ENCODE data around the gene CREB3L2. TPM values are rescaled to one million over a fixed set of nuclear protein-coding genes. Genes with fewer than 3 reads are reported as not detected.

Gene CREB3L2
- total RNA-seq, 1 donor from 2014 or later: 12.5 TPM

GRCh38 chr7:137992104-137992549 lies 9.8 kb downstream of the CREB3L2 start:
- Histone ChIP-seq H3K9me3 (ENCODE audit: control insufficient read depth in 3 of 3, low read length in 3 of 3) (no peaks in the 10 kb centered on the region), H3K4me1 (ENCODE audit: control insufficient read depth in 3 of 3, insufficient read depth in 3 of 3, low read length in 3 of 3) (peaks cover 41 to 66% (median 41%) of the 10 kb centered on the region in 3 donors), H3K4me3 (ENCODE audit: low read length in 3 of 3) (no peak overlapping the region), H3K27ac (ENCODE audit: low read depth, low read length) (peak overlapping the region; percentile 72), H3K9ac (ENCODE audit: low read depth in 1 of 3, low read length in 3 of 3) (no peak overlapping the region), H3K27me3 (ENCODE audit: control insufficient read depth in 3 of 3, insufficient read depth in 3 of 3, low read length in 3 of 3) (no peaks in the 10 kb centered on the region), H3K36me3 (ENCODE audit: control insufficient read depth in 3 of 3, insufficient read depth in 3 of 3, low read length in 3 of 3) (no peaks in the 10 kb centered on the region)

DNA sequence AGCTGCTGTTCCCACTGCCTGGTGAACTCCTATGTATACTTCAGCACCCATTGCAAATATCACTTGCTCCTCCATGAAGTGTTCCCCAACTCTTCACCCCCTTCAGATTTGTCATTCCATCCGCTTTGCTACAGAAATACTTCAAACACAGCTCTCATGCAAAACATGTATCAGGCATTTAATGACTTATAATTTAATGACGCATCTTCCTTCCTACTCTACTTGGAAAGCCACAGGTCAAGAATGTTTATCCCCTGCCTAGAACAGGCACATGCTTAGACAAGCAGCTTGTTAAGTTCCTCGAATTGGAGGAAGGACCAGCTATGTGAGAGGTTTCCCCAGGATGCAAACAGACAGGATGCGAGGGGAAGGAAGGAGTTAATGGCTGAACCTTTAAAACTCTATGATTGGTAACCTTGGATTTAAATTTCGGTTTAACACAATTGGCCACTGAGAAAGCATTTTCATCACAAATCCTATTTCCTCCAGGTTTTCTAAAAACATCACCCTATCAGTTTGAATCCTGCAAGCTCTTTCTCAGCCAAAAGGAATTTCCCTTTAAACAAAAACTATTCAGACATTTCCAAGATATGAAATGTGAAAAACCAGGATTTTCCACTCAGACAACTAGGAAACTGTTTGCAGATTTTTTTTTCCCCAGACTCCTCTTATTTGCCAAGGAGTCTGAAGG lies 11.5 kb downstream of the CREB3L2 start:
- Histone ChIP-seq H3K4me1 (ENCODE audit: control insufficient read depth in 3 of 3, insufficient read depth in 3 of 3, low read length in 3 of 3) (peaks cover 40 to 70% (median 43%) of the 10 kb centered on the region in 3 donors), H3K36me3 (ENCODE audit: control insufficient read depth in 3 of 3, insufficient read depth in 3 of 3, low read length in 3 of 3) (no peaks in the 10 kb centered on the region), H3K4me3 (ENCODE audit: low read length in 3 of 3) (peak overlapping the region in 1 of 3 donors; percentile 45), H3K9me3 (ENCODE audit: control insufficient read depth in 3 of 3, low read length in 3 of 3) (no peaks in the 10 kb centered on the region), H3K27ac (ENCODE audit: low read depth, low read length) (peak overlapping the region; percentile 72), H3K9ac (ENCODE audit: low read depth in 1 of 3, low read length in 3 of 3) (no peak overlapping the region), H3K27me3 (ENCODE audit: control insufficient read depth in 3 of 3, insufficient read depth in 3 of 3, low read length in 3 of 3) (no peaks in the 10 kb centered on the region)

DNA sequence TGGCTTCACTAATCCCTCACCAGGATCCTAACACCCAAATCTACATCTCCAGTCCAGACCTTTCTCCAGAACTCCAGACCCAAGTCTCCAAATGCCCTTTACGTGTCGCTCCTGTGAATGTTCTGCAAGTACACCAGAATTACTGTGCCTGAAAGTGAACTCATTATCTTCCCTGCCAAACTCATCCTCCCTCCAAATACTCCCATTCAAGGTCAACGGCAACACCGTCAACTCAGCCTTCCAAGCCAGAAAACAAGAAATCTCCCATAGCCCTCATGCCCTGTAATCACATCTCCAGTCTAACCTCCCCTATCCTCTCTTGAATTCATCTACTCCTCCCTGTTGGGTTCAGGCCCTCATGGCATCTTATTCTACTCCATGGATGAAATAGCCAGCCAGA lies 12.3 kb downstream of the CREB3L2 start:
- Histone ChIP-seq H3K36me3 (ENCODE audit: control insufficient read depth in 3 of 3, insufficient read depth in 3 of 3, low read length in 3 of 3) (no peaks in the 10 kb centered on the region), H3K9me3 (ENCODE audit: control insufficient read depth in 3 of 3, low read length in 3 of 3) (no peaks in the 10 kb centered on the region), H3K9ac (ENCODE audit: low read depth in 1 of 3, low read length in 3 of 3) (no peak overlapping the region), H3K27me3 (ENCODE audit: control insufficient read depth in 3 of 3, insufficient read depth in 3 of 3, low read length in 3 of 3) (no peaks in the 10 kb centered on the region), H3K27ac (ENCODE audit: low read depth, low read length) (peak overlapping the region; percentile 72), H3K4me3 (ENCODE audit: low read length in 3 of 3) (peak overlapping the region in 1 of 3 donors; percentile 7), H3K4me1 (ENCODE audit: control insufficient read depth in 3 of 3, insufficient read depth in 3 of 3, low read length in 3 of 3) (peaks cover 45 to 78% (median 47%) of the 10 kb centered on the region in 3 donors)

- H3K4me1 ChIP-seq (ENCODE audit: control insufficient read depth in 3 of 3, insufficient read depth in 3 of 3, low read length in 3 of 3): peaks cover 47 to 78% (median 48%) of the 10 kb centered on the region in 3 donors
Measured at GRCh38 chr7:137989094-137989493, 12.8 kb downstream of the CREB3L2 start.

GRCh38 chr7:137987968-137988367 lies 13.9 kb downstream of the CREB3L2 start:
- Histone ChIP-seq H3K36me3 (ENCODE audit: control insufficient read depth in 3 of 3, insufficient read depth in 3 of 3, low read length in 3 of 3) (no peaks in the 10 kb centered on the region), H3K9ac (ENCODE audit: low read depth in 1 of 3, low read length in 3 of 3) (no peak overlapping the region), H3K4me3 (ENCODE audit: low read length in 3 of 3) (no peak overlapping the region), H3K27me3 (ENCODE audit: control insufficient read depth in 3 of 3, insufficient read depth in 3 of 3, low read length in 3 of 3) (no peaks in the 10 kb centered on the region), H3K9me3 (ENCODE audit: control insufficient read depth in 3 of 3, low read length in 3 of 3) (no peaks in the 10 kb centered on the region), H3K27ac (ENCODE audit: low read depth, low read length) (no peak overlapping the region), H3K4me1 (ENCODE audit: control insufficient read depth in 3 of 3, insufficient read depth in 3 of 3, low read length in 3 of 3) (peaks cover 54 to 81% (median 57%) of the 10 kb centered on the region in 3 donors)

More at GRCh38 chr7:137989094-137989493, 12.8 kb downstream of the CREB3L2 start:
- H3K4me3 ChIP-seq (ENCODE audit: low read length in 3 of 3): no peak overlapping the region
- H3K27me3 ChIP-seq (ENCODE audit: control insufficient read depth in 3 of 3, insufficient read depth in 3 of 3, low read length in 3 of 3): no peaks in the 10 kb centered on the region
- no peaks in the 10 kb centered on the region for H3K36me3 ChIP-seq (ENCODE audit: control insufficient read depth in 3 of 3, insufficient read depth in 3 of 3, low read length in 3 of 3)
- H3K9me3 ChIP-seq (ENCODE audit: control insufficient read depth in 3 of 3, low read length in 3 of 3): no peaks in the 10 kb centered on the region
- no peak overlapping the region for H3K9ac ChIP-seq (ENCODE audit: low read depth in 1 of 3, low read length in 3 of 3)
- peak overlapping the region; percentile 72 for H3K27ac ChIP-seq (ENCODE audit: low read depth, low read length)

DNA sequence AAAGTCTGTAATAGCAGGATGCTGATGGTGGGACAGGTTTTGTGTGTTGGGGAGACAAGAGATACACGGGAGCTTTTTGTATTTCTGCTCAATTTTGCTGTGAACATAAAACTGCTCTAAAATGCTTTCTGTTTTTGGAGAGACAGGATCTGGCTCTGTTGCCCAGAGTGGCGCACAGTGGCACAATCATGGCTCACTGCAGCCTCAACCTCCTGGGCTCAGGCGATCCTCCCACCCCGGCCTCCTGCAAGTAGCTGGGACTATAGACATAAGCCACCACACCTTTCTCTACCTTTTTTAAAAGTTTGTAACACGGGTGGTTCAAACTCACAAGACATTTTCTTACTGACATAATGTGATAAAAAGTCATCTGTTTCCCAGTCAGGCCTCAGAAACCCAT lies 14.3 kb downstream of the CREB3L2 start:
- H3K9me3 ChIP-seq (ENCODE audit: control insufficient read depth in 3 of 3, low read length in 3 of 3): no peaks in the 10 kb centered on the region
- H3K4me3 ChIP-seq (ENCODE audit: low read length in 3 of 3): no peak overlapping the region
- H3K9ac ChIP-seq (ENCODE audit: low read depth in 1 of 3, low read length in 3 of 3): no peak overlapping the region
- H3K27me3 ChIP-seq (ENCODE audit: control insufficient read depth in 3 of 3, insufficient read depth in 3 of 3, low read length in 3 of 3): no peaks in the 10 kb centered on the region
- no peaks in the 10 kb centered on the region for H3K36me3 ChIP-seq (ENCODE audit: control insufficient read depth in 3 of 3, insufficient read depth in 3 of 3, low read length in 3 of 3)
- peaks cover 55 to 81% (median 57%) of the 10 kb centered on the region in 3 donors for H3K4me1 ChIP-seq (ENCODE audit: control insufficient read depth in 3 of 3, insufficient read depth in 3 of 3, low read length in 3 of 3)
- H3K27ac ChIP-seq (ENCODE audit: low read depth, low read length): peak overlapping the region; percentile 8

DNA sequence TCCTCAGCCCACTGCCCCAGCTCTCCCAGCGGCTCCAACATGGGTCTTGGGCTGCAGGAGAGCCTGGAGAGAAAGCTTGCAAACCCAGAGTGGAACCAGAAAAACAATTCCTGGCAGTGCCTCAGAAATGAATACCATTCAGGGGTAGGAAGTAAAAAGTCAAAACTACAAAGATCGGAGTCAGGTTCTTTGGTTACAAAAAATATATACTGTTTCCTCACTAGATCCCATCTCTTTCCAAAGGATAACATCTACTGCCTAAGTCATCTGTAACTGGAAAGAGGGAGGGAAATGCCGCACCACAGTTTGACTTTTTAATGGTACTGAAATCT lies 14.9 kb downstream of the CREB3L2 start:
- H3K4me3 ChIP-seq (ENCODE audit: low read length in 3 of 3): peak overlapping the region in 1 of 3 donors; percentile 24

GRCh38 chr7:137986252-137987017 lies 15.5 kb downstream of the CREB3L2 start:
- H3K27me3 ChIP-seq (ENCODE audit: control insufficient read depth in 3 of 3, insufficient read depth in 3 of 3, low read length in 3 of 3): no peaks in the 10 kb centered on the region
- no peak overlapping the region for H3K9ac ChIP-seq (ENCODE audit: low read depth in 1 of 3, low read length in 3 of 3)
- H3K27ac ChIP-seq (ENCODE audit: low read depth, low read length): peak overlapping the region; percentile 8
- H3K4me3 ChIP-seq (ENCODE audit: low read length in 3 of 3): peak overlapping the region in 1 of 3 donors; percentile 24
- no peaks in the 10 kb centered on the region for H3K9me3 ChIP-seq (ENCODE audit: control insufficient read depth in 3 of 3, low read length in 3 of 3)
- H3K4me1 ChIP-seq (ENCODE audit: control insufficient read depth in 3 of 3, insufficient read depth in 3 of 3, low read length in 3 of 3): peaks cover 56 to 82% (median 56%) of the 10 kb centered on the region in 3 donors
- no peaks in the 10 kb centered on the region for H3K36me3 ChIP-seq (ENCODE audit: control insufficient read depth in 3 of 3, insufficient read depth in 3 of 3, low read length in 3 of 3)

More for the DNA sequence above, 14.9 kb downstream of the CREB3L2 start:
- Histone ChIP-seq H3K36me3 (ENCODE audit: control insufficient read depth in 3 of 3, insufficient read depth in 3 of 3, low read length in 3 of 3) (no peaks in the 10 kb centered on the region), H3K27me3 (ENCODE audit: control insufficient read depth in 3 of 3, insufficient read depth in 3 of 3, low read length in 3 of 3) (no peaks in the 10 kb centered on the region), H3K4me1 (ENCODE audit: control insufficient read depth in 3 of 3, insufficient read depth in 3 of 3, low read length in 3 of 3) (peaks cover 51 to 78% (median 53%) of the 10 kb centered on the region in 3 donors), H3K27ac (ENCODE audit: low read depth, low read length) (peak overlapping the region; percentile 8), H3K9ac (ENCODE audit: low read depth in 1 of 3, low read length in 3 of 3) (no peak overlapping the region), H3K9me3 (ENCODE audit: control insufficient read depth in 3 of 3, low read length in 3 of 3) (no peaks in the 10 kb centered on the region)

DNA sequence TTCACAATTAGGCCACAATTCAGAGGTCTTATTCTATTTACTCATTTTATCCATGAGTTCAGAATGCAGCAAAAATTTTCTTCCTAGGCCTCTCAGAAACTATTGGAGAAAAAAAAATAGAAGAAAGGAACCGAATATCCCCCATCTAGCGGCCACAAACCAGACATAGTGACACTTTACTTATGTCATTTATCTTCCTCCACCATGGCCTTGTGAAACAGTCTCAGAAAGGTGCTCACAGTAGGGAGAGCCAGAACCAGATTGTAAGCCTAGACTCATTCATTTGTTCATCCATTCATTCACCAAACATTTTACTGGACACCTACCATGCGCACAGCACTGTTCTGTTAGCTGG lies 16.0 kb downstream of the CREB3L2 start:
- no peaks in the 10 kb centered on the region for H3K27me3 ChIP-seq (ENCODE audit: control insufficient read depth in 3 of 3, insufficient read depth in 3 of 3, low read length in 3 of 3)
- no peaks in the 10 kb centered on the region for H3K36me3 ChIP-seq (ENCODE audit: control insufficient read depth in 3 of 3, insufficient read depth in 3 of 3, low read length in 3 of 3)
- no peaks in the 10 kb centered on the region for H3K9me3 ChIP-seq (ENCODE audit: control insufficient read depth in 3 of 3, low read length in 3 of 3)
- H3K4me1 ChIP-seq (ENCODE audit: control insufficient read depth in 3 of 3, insufficient read depth in 3 of 3, low read length in 3 of 3): peaks cover 57 to 88% (median 60%) of the 10 kb centered on the region in 3 donors
- no peak overlapping the region for H3K27ac ChIP-seq (ENCODE audit: low read depth, low read length)
- H3K9ac ChIP-seq (ENCODE audit: low read depth in 1 of 3, low read length in 3 of 3): no peak overlapping the region
- H3K4me3 ChIP-seq (ENCODE audit: low read length in 3 of 3): no peak overlapping the region
